Osteoblast (primary cell): ENCODE results near the gene CST5. TPM values are rescaled to one million over a fixed set of nuclear protein-coding genes. Genes with fewer than 3 reads are reported as not detected.
"Not testable (repeated sequence)": the region's sequence is repeated elsewhere in the genome, so short reads cannot be mapped to it uniquely, and the experiment has no call there.

Source experiments
- DNase-seq: peaks from one replicate; pipeline ENCODE4 v3.0.0; 2011; ENCODE audit warnings: low spot score, mixed read lengths; ENCODE audit not compliant: insufficient read length; ENCODE audit errors: missing footprints
- H2AFZ ChIP-seq: 2 replicates; pipeline ENCODE4 v1.6.0; 2011; ENCODE audit warnings: mild to moderate bottlenecking, low read length
- H3K27ac ChIP-seq: 2 replicates; pipeline ENCODE4 v1.5.1; 2011; ENCODE audit warnings: mild to moderate bottlenecking, low read depth, low read length, moderate library complexity
- H3K27me3 ChIP-seq: 2 replicates; pipeline ENCODE4 v1.6.0; 2012; ENCODE audit warnings: mild to moderate bottlenecking, control low read depth, inconsistent platforms, low read length, moderate library complexity; ENCODE audit not compliant: insufficient read depth
- H3K36me3 ChIP-seq: 2 replicates; pipeline ENCODE4 v1.5.1; 2011; ENCODE audit warnings: mild to moderate bottlenecking, low read length, control low read depth, moderate library complexity; ENCODE audit not compliant: insufficient read depth
- H3K4me1 ChIP-seq: 2 replicates; pipeline ENCODE4 v1.5.1; 2011; ENCODE audit warnings: mild to moderate bottlenecking, low read length, control low read depth, moderate library complexity; ENCODE audit not compliant: insufficient read depth
- H3K4me2 ChIP-seq: 2 replicates; pipeline ENCODE4 v1.6.0; 2011; ENCODE audit warnings: mild to moderate bottlenecking, low read length; ENCODE audit not compliant: insufficient read depth
- H3K4me3 ChIP-seq: fragments of 200-600 bp; sonication (generic); 3 replicates; pipeline ENCODE4 v1.5.1; 2012; ENCODE audit warnings: mild to moderate bottlenecking, low read length, inconsistent platforms; ENCODE audit not compliant: insufficient read depth
- H3K79me2 ChIP-seq: 2 replicates; pipeline ENCODE4 v1.6.0; 2012; ENCODE audit warnings: mild to moderate bottlenecking, low read length, control low read depth, inconsistent platforms; ENCODE audit not compliant: insufficient read depth
- H3K9me3 ChIP-seq: 2 replicates; pipeline ENCODE4 v1.5.1; 2011; ENCODE audit warnings: low read depth, low read length, control low read depth
- H4K20me1 ChIP-seq: 2 replicates; pipeline ENCODE4 v1.6.0; 2012; ENCODE audit warnings: mild to moderate bottlenecking, low read length, control low read depth; ENCODE audit not compliant: insufficient read depth
- CTCF ChIP-seq: IDR thresholded peaks from 2 replicates; pipeline ENCODE4 v1.5.1; 2011; ENCODE audit warnings: mild to moderate bottlenecking, low read depth, low read length, moderate library complexity; ENCODE audit errors: extremely low read depth
- total RNA-seq: library from RNA; depleted of rRNA; stranded (reverse); fragments of >200 nt; gene quantifications from 2 replicates; pipeline ENCODE4 v1.2.3, GENCODE V29; 2012

Gene CST5
- total RNA-seq, 1 donor, result not detected

GRCh38 chr20:23881371-23881770 is 1.8 kb upstream of the CST5 start:
- Histone ChIP-seq H3K4me2 (no peak overlapping the region), H3K36me3 (no peaks in the 10 kb centered on the region), H3K4me1 (no peaks in the 10 kb centered on the region), H3K27ac (no peak overlapping the region), H3K79me2 (no peaks in the 10 kb centered on the region), H2AFZ (no peak overlapping the region), H3K9me3 (no peaks in the 10 kb centered on the region), H4K20me1 (no peaks in the 10 kb centered on the region), H3K27me3 (peaks cover 3% of the 10 kb centered on the region), H3K4me3 (no peak overlapping the region)
- no peak for DNase-seq
- no peak for TF ChIP-seq CTCF

- Histone ChIP-seq H3K4me1 (no peaks in the 10 kb centered on the region), H3K79me2 (no peaks in the 10 kb centered on the region), H3K9me3 (no peaks in the 10 kb centered on the region), H3K4me2 (no peak overlapping the region), H3K27ac (no peak overlapping the region), H4K20me1 (no peaks in the 10 kb centered on the region), H3K4me3 (no peak overlapping the region), H2AFZ (no peak overlapping the region), H3K36me3 (no peaks in the 10 kb centered on the region), H3K27me3 (peaks cover 3% of the 10 kb centered on the region)
- no peak for DNase-seq
- no peak for TF ChIP-seq CTCF
Measured at GRCh38 chr20:23880417-23880816, 869 bp upstream of the CST5 start.

GRCh38 chr20:23879811-23880374 is 345 bp upstream of the CST5 start:
- DNase-seq, result no peak
- Histone ChIP-seq H2AFZ (no peak overlapping the region), H3K4me3 (no peak overlapping the region)

GRCh38 chr20:23878787-23879186 is 761 bp downstream of the CST5 start:
- H4K20me1 ChIP-seq, result no peaks in the 10 kb centered on the region
- H3K4me1 ChIP-seq, result no peaks in the 10 kb centered on the region
- H2AFZ ChIP-seq, result no peak overlapping the region
- H3K9me3 ChIP-seq, result no peaks in the 10 kb centered on the region
- H3K36me3 ChIP-seq, result no peaks in the 10 kb centered on the region
- no peak overlapping the region for H3K4me2 ChIP-seq
- no peak overlapping the region for H3K27ac ChIP-seq
- peaks cover 3% of the 10 kb centered on the region for H3K27me3 ChIP-seq
- H3K79me2 ChIP-seq, result no peaks in the 10 kb centered on the region
- H3K4me3 ChIP-seq, result no peak overlapping the region
- DNase-seq, result no peak
- TF ChIP-seq CTCF, result no peak

More at GRCh38 chr20:23879811-23880374, 345 bp upstream of the CST5 start:
- H3K36me3 ChIP-seq, result no peaks in the 10 kb centered on the region
- H4K20me1 ChIP-seq, result no peaks in the 10 kb centered on the region
- H3K4me2 ChIP-seq, result no peak overlapping the region
- H3K4me1 ChIP-seq, result no peaks in the 10 kb centered on the region
- no peaks in the 10 kb centered on the region for H3K9me3 ChIP-seq
- H3K27ac ChIP-seq, result no peak overlapping the region
- H3K79me2 ChIP-seq, result no peaks in the 10 kb centered on the region
- H3K27me3 ChIP-seq, result peaks cover 3% of the 10 kb centered on the region
- TF ChIP-seq CTCF, result no peak

- H4K20me1 ChIP-seq, H3K4me3 ChIP-seq, H3K36me3 ChIP-seq, H3K4me1 ChIP-seq, H3K27ac ChIP-seq, H2AFZ ChIP-seq, H3K79me2 ChIP-seq, DNase-seq, H3K27me3 ChIP-seq, H3K9me3 ChIP-seq, H3K4me2 ChIP-seq: not testable (repeated sequence)
Measured at GRCh38 chr20:23878016-23878542, 1.5 kb downstream of the CST5 start.
